B cell (primary cell): ENCODE data around the gene GTF3C2.

Experiments
- CTCF ChIP-seq: fragments of 200-600 bp; IDR thresholded peaks from one replicate; pipeline ENCODE4 v1.8.0; 2022; ENCODE audit warnings: antibody characterized with exemption, mild to moderate bottlenecking
- EZH2 ChIP-seq: IDR thresholded peaks from 2 replicates; pipeline ENCODE4 v1.6.1; 2012; ENCODE audit warnings: borderline replicate concordance, low read depth, mild to moderate bottlenecking, moderate library complexity, low read length; ENCODE audit not compliant: insufficient read depth, poor library complexity, severe bottlenecking

GRCh38 chr2:27353762-27354596, 2.6 kb downstream of the GTF3C2 start:
- TF ChIP-seq CTCF (no peak), EZH2 (no peak)
